ENCODE measurements around the gene KDM4D. TPM values are rescaled to one million over a fixed set of nuclear protein-coding genes. Genes with fewer than 3 reads are reported as not detected.
"Not testable (repeated sequence)": the region's sequence is repeated elsewhere in the genome, so short reads cannot be mapped to it uniquely, and the experiment has no call there.

The KDM4D gene
- total and polyA plus RNA-seq, 4 donors = 0.13 to 0.75 (median 0.38) TPM

- H3K4me3 ChIP-seq (ENCODE audit: low read length in 2 of 2) = no peak overlapping the region
- no peaks in the 10 kb centered on the region for H3K36me3 ChIP-seq (ENCODE audit: control insufficient read depth in 1 of 2, insufficient read depth in 2 of 2, low read length in 1 of 2)
- H3K27me3 ChIP-seq (ENCODE audit: control insufficient read depth in 1 of 2, insufficient read depth in 2 of 2, low read length in 1 of 2) = no peaks in the 10 kb centered on the region
- H3K27ac ChIP-seq (ENCODE audit: low read depth in 1 of 2, low read length in 2 of 2) = no peak overlapping the region
- intact Hi-C loops (cut with DNase I) = no loop called here
- no peaks in the 10 kb centered on the region for H3K9me3 ChIP-seq (ENCODE audit: control insufficient read depth, low read length)
- no peaks in the 10 kb centered on the region for H3K4me1 ChIP-seq (ENCODE audit: control insufficient read depth in 1 of 2, insufficient read depth in 2 of 2, low read length in 2 of 2)
- DNase-seq (no peak), ATAC-seq (ENCODE audit: low FRiP score) (no peak)
Measured at GRCh38 chr11:95003716-95004115, 30.2 kb downstream of the KDM4D start.

GRCh38 chr11:95005642-95006041 lies 32.1 kb downstream of the KDM4D start:
- DNase-seq (no peak), ATAC-seq (ENCODE audit: low FRiP score) (no peak)
- H3K27me3 ChIP-seq (ENCODE audit: control insufficient read depth in 1 of 2, insufficient read depth in 2 of 2, low read length in 1 of 2) = no peaks in the 10 kb centered on the region
- intact Hi-C loops (cut with DNase I) = no loop called here
- no peak overlapping the region for H3K27ac ChIP-seq (ENCODE audit: low read depth in 1 of 2, low read length in 2 of 2)
- H3K4me3 ChIP-seq (ENCODE audit: low read length in 2 of 2) = no peak overlapping the region
- H3K4me1 ChIP-seq (ENCODE audit: control insufficient read depth in 1 of 2, insufficient read depth in 2 of 2, low read length in 2 of 2) = no peaks in the 10 kb centered on the region
- 79 to 92% methylated on average over 1 of the region's 1 CpG for WGBS, 2 donors
- no peaks in the 10 kb centered on the region for H3K36me3 ChIP-seq (ENCODE audit: control insufficient read depth in 1 of 2, insufficient read depth in 2 of 2, low read length in 1 of 2)
- H3K9me3 ChIP-seq (ENCODE audit: control insufficient read depth, low read length) = no peaks in the 10 kb centered on the region

- Histone ChIP-seq H3K27me3 (ENCODE audit: control insufficient read depth in 1 of 2, insufficient read depth in 2 of 2, low read length in 1 of 2) (no peaks in the 10 kb centered on the region), H3K27ac (ENCODE audit: low read depth in 1 of 2, low read length in 2 of 2) (no peak overlapping the region), H3K4me3 (ENCODE audit: low read length in 2 of 2) (no peak overlapping the region), H3K9me3 (ENCODE audit: control insufficient read depth, low read length) (no peaks in the 10 kb centered on the region), H3K36me3 (ENCODE audit: control insufficient read depth in 1 of 2, insufficient read depth in 2 of 2, low read length in 1 of 2) (no peaks in the 10 kb centered on the region), H3K4me1 (ENCODE audit: control insufficient read depth in 1 of 2, insufficient read depth in 2 of 2, low read length in 2 of 2) (no peaks in the 10 kb centered on the region)
- ATAC-seq (ENCODE audit: low FRiP score) (no peak), DNase-seq (no peak)
- intact Hi-C loops (cut with DNase I) = no loop called here
Measured at GRCh38 chr11:95011376-95011775, 37.9 kb downstream of the KDM4D start.

DNA sequence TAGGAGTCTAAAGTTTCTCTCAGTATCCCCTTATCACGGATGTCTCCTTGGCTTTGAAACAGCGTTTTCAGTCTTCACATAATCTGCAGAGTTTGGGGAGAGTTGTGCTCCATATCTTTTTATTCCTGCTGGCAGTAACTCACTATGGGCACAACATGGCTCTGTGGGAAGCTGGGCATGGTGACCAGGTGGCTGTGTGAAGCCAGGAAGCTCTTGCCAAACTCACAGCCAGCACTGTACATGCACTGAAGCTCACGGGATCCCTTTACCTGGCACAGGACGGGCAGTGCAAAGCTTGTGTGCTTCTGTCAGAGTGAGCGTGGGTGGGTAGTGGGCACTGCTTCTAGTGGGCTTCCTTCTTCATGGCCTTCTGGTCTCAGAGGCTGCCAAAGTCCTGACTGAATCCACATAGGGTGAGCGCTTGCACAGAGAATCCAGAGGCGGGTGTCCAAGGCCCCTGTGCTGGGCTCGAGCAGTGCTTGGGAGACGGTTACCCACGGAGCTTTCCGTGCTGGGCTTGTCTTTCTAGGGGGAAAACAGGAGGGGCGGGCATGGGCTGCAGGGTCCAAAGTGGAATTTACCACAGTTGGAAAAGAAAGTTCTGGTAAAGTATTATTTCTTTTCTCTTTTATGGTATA lies 40.8 kb downstream of the KDM4D start:
- peaks cover 0 to 1% of the 10 kb centered on the region in 2 donors for H3K4me1 ChIP-seq (ENCODE audit: control insufficient read depth in 1 of 2, insufficient read depth in 2 of 2, low read length in 2 of 2)
- no peak for DNase-seq
- no peaks in the 10 kb centered on the region for H3K36me3 ChIP-seq (ENCODE audit: control insufficient read depth in 1 of 2, insufficient read depth in 2 of 2, low read length in 1 of 2)
- ATAC-seq (ENCODE audit: low FRiP score) = no peak
- no peak overlapping the region for H3K27ac ChIP-seq (ENCODE audit: low read depth in 1 of 2, low read length in 2 of 2)
- no peaks in the 10 kb centered on the region for H3K9me3 ChIP-seq (ENCODE audit: control insufficient read depth, low read length)
- intact Hi-C loops (cut with DNase I) = no loop called here
- H3K27me3 ChIP-seq (ENCODE audit: control insufficient read depth in 1 of 2, insufficient read depth in 2 of 2, low read length in 1 of 2) = no peaks in the 10 kb centered on the region
- no peak overlapping the region for H3K4me3 ChIP-seq (ENCODE audit: low read length in 2 of 2)
- 79 to 81% methylated on average over 12 of the region's 12 CpGs for WGBS, 2 donors

DNA sequence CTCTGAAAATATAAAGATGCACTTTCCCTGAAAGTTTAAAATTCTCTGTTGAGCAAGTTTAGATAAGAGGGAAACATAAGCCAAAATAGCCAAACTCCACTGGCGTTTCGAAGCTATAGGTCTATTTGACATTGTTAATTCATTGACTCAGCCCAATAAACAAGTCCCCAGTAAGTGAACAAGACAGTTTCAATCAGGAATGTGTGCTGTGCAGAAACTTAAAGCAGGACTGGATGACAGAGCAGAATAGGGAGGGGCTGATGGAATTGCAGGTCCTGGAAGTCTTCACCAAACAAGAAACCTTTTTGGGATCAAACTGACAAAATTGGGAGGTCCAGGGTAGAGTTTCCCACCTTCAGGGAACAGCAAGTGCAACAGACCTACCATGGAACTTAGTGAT lies 42.6 kb downstream of the KDM4D start:
- Histone ChIP-seq H3K27me3 (ENCODE audit: control insufficient read depth in 1 of 2, insufficient read depth in 2 of 2, low read length in 1 of 2) (no peaks in the 10 kb centered on the region), H3K9me3 (ENCODE audit: control insufficient read depth, low read length) (no peaks in the 10 kb centered on the region), H3K4me1 (ENCODE audit: control insufficient read depth in 1 of 2, insufficient read depth in 2 of 2, low read length in 2 of 2) (peaks cover 0 to 1% of the 10 kb centered on the region in 2 donors), H3K36me3 (ENCODE audit: control insufficient read depth in 1 of 2, insufficient read depth in 2 of 2, low read length in 1 of 2) (no peaks in the 10 kb centered on the region), H3K27ac (ENCODE audit: low read depth in 1 of 2, low read length in 2 of 2) (no peak overlapping the region), H3K4me3 (ENCODE audit: low read length in 2 of 2) (no peak overlapping the region)
- intact Hi-C loops (cut with DNase I) = no loop called here
- ATAC-seq (ENCODE audit: low FRiP score) (no peak), DNase-seq (no peak)
- WGBS, 2 donors = 30 to 43% methylated on average over 2 of the region's 2 CpGs

DNA sequence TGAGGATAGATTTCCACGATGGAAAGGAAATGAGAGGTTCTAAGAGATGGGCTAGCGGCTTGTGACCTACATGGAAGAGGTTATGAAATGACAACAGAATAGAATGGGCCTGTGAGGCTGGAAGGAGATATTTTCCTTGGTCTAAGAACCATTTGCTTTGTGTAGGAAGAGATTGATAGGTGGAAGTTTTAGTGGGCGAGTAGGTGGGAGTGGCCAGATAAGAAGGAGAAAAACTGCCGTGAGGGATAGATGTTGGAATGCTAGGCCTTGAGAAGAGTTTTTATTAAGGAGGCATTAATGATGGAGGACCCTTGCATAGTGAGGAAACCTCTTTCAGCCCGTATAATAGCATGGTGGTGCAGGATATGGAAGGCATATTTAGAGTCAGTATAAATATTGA lies 48.0 kb downstream of the KDM4D start:
- H3K27me3 ChIP-seq (ENCODE audit: control insufficient read depth in 1 of 2, insufficient read depth in 2 of 2, low read length in 1 of 2); DNase-seq; H3K36me3 ChIP-seq (ENCODE audit: control insufficient read depth in 1 of 2, insufficient read depth in 2 of 2, low read length in 1 of 2); ATAC-seq (ENCODE audit: low FRiP score); H3K4me1 ChIP-seq (ENCODE audit: control insufficient read depth in 1 of 2, insufficient read depth in 2 of 2, low read length in 2 of 2); H3K9me3 ChIP-seq (ENCODE audit: control insufficient read depth, low read length); intact Hi-C loops (cut with DNase I); H3K4me3 ChIP-seq (ENCODE audit: low read length in 2 of 2); H3K27ac ChIP-seq (ENCODE audit: low read depth in 1 of 2, low read length in 2 of 2): not testable (repeated sequence)
- WGBS, 2 donors = 71 to 76% methylated on average over 5 of the region's 5 CpGs

GRCh38 chr11:95024958-95025357 lies 51.4 kb downstream of the KDM4D start, which contains the start of gene KDM4E:
Gene KDM4E, plus strand, starts transcription at chr11:95025258. Its CDS starts 300 bp downstream, at chr11:95025558.
- intact Hi-C loops (cut with DNase I) = no loop called here

DNA sequence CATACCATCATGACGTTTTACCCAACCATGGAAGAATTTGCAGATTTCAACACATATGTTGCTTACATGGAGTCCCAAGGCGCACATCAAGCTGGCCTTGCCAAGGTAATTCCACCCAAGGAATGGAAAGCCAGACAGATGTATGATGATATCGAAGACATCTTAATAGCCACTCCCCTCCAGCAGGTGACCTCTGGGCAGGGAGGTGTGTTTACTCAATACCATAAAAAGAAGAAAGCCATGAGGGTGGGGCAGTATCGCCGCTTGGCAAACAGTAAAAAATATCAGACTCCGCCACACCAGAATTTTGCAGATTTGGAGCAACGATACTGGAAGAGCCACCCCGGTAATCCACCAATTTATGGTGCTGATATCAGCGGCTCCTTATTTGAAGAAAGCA lies 52.1 kb downstream of the KDM4D start:
- DNase-seq; H3K27ac ChIP-seq (ENCODE audit: low read depth in 1 of 2, low read length in 2 of 2); H3K36me3 ChIP-seq (ENCODE audit: control insufficient read depth in 1 of 2, insufficient read depth in 2 of 2, low read length in 1 of 2); intact Hi-C loops (cut with DNase I); H3K27me3 ChIP-seq (ENCODE audit: control insufficient read depth in 1 of 2, insufficient read depth in 2 of 2, low read length in 1 of 2); H3K9me3 ChIP-seq (ENCODE audit: control insufficient read depth, low read length); H3K4me1 ChIP-seq (ENCODE audit: control insufficient read depth in 1 of 2, insufficient read depth in 2 of 2, low read length in 2 of 2); H3K4me3 ChIP-seq (ENCODE audit: low read length in 2 of 2); ATAC-seq (ENCODE audit: low FRiP score): not testable (repeated sequence)
- WGBS, 2 donors = 87 to 90% methylated on average over 7 to 8 of the region's 9 CpGs

More at GRCh38 chr11:95024958-95025357, 51.4 kb downstream of the KDM4D start, which contains the start of gene KDM4E:
- ATAC-seq (ENCODE audit: low FRiP score) (no peak), DNase-seq (no peak)
- no peak within 1 kb of the TSS for H3K27ac ChIP-seq (ENCODE audit: low read depth in 1 of 2, low read length in 2 of 2)
- no peaks in the 10 kb centered on the region for H3K27me3 ChIP-seq (ENCODE audit: control insufficient read depth in 1 of 2, insufficient read depth in 2 of 2, low read length in 1 of 2)
- WGBS, 2 donors = 95 to 96% methylated on average over 1 of the region's 1 CpG
- H3K4me3 ChIP-seq (ENCODE audit: low read length in 2 of 2) = no peak within 1 kb of the TSS
- H3K9me3 ChIP-seq (ENCODE audit: control insufficient read depth, low read length) = no peaks in the 10 kb centered on the region
- no peaks in the 10 kb centered on the region for H3K36me3 ChIP-seq (ENCODE audit: control insufficient read depth in 1 of 2, insufficient read depth in 2 of 2, low read length in 1 of 2)
- H3K4me1 ChIP-seq (ENCODE audit: control insufficient read depth in 1 of 2, insufficient read depth in 2 of 2, low read length in 2 of 2) = no peaks in the 10 kb centered on the region

DNA sequence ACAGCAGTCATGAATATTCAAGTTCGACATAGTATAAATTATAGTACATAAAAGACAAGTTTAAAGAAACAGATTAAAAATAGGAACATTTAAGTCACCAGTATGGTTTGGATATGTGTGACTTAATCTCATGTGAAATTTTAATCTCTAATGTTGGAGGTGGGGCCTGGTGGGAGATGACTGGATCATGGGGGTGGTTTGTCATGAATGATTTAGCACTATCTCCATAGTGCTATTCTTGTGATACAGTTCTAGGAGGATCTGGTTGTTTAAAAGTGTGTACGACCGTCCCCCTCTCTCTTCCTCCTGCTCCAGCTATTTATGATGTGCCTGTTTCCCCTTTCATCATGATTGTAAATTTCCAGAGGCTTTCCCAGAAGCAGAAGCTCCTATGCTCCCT lies 54.8 kb downstream of the KDM4D start:
- Histone ChIP-seq H3K36me3 (ENCODE audit: control insufficient read depth in 1 of 2, insufficient read depth in 2 of 2, low read length in 1 of 2) (no peaks in the 10 kb centered on the region), H3K27me3 (ENCODE audit: control insufficient read depth in 1 of 2, insufficient read depth in 2 of 2, low read length in 1 of 2) (no peaks in the 10 kb centered on the region), H3K27ac (ENCODE audit: low read depth in 1 of 2, low read length in 2 of 2) (no peak overlapping the region), H3K4me3 (ENCODE audit: low read length in 2 of 2) (no peak overlapping the region), H3K4me1 (ENCODE audit: control insufficient read depth in 1 of 2, insufficient read depth in 2 of 2, low read length in 2 of 2) (no peaks in the 10 kb centered on the region), H3K9me3 (ENCODE audit: control insufficient read depth, low read length) (no peaks in the 10 kb centered on the region)
- no peak for ATAC-seq (ENCODE audit: low FRiP score)
- intact Hi-C loops (cut with DNase I) = no loop called here
- no peak for DNase-seq
- 67 to 75% methylated on average over 3 of the region's 3 CpGs for WGBS, 2 donors
